Mesendoderm (in vitro differentiated cells): ENCODE data around the gene DGKB.
"Not testable (repeated sequence)": the region's sequence is repeated elsewhere in the genome, so short reads cannot be mapped to it uniquely, and the experiment has no call there.

Experiments used
- DNase-seq: peaks from one replicate; pipeline ENCODE4 v3.0.0; 2013
- H2AK5ac ChIP-seq: 2 replicates; pipeline ENCODE4 v1.6.1; 2013; ENCODE audit warnings: low read length, inconsistent platforms
- H2BK120ac ChIP-seq: 2 replicates; pipeline ENCODE4 v1.6.1; 2013; ENCODE audit warnings: low read depth, mild to moderate bottlenecking, low read length, moderate library complexity, mixed read lengths
- H2BK15ac ChIP-seq: replicated peaks from 2 replicates; pipeline ENCODE4 v1.6.1; 2013; ENCODE audit warnings: low read depth, mild to moderate bottlenecking, moderate library complexity
- H2BK5ac ChIP-seq: 2 replicates; pipeline ENCODE4 v1.6.1; 2013; ENCODE audit warnings: low read length, inconsistent platforms
- H3K18ac ChIP-seq: 2 replicates; pipeline ENCODE4 v1.6.1; 2013; ENCODE audit warnings: mild to moderate bottlenecking, low read length, mixed read lengths
- H3K23ac ChIP-seq: one replicate; pipeline ENCODE4 v1.6.1; 2013; ENCODE audit warnings: low read length
- H3K27ac ChIP-seq: 2 replicates; pipeline ENCODE4 v1.5.1; 2013; ENCODE audit warnings: low read depth, mild to moderate bottlenecking, inconsistent platforms, low read length, moderate library complexity
- H3K27me3 ChIP-seq: 2 replicates; pipeline ENCODE4 v1.6.1; 2013; ENCODE audit warnings: low read length, control low read depth, mild to moderate bottlenecking, inconsistent platforms; ENCODE audit not compliant: insufficient read depth, poor library complexity
- H3K36me3 ChIP-seq: 2 replicates; pipeline ENCODE4 v1.6.1; 2013; ENCODE audit warnings: low read length, inconsistent platforms; ENCODE audit not compliant: control insufficient read depth, insufficient read depth
- H3K4ac ChIP-seq: one replicate; pipeline ENCODE4 v1.6.1; 2013; ENCODE audit warnings: low read depth, mild to moderate bottlenecking, low read length, moderate library complexity
- H3K4me1 ChIP-seq: 2 replicates; pipeline ENCODE4 v1.6.1; 2013; ENCODE audit warnings: low read depth, low read length, inconsistent platforms; ENCODE audit not compliant: control insufficient read depth
- H3K4me2 ChIP-seq: 2 replicates; pipeline ENCODE4 v1.6.1; 2013; ENCODE audit warnings: low read length
- H3K4me3 ChIP-seq: 2 replicates; pipeline ENCODE4 v1.5.1; 2013; ENCODE audit warnings: mild to moderate bottlenecking, low read length
- H3K56ac ChIP-seq: one replicate; pipeline ENCODE4 v1.6.1; 2013; ENCODE audit warnings: low read length
- H3K79me1 ChIP-seq: 2 replicates; pipeline ENCODE4 v1.6.1; 2013; ENCODE audit warnings: low read length, inconsistent platforms
- H3K79me2 ChIP-seq: 2 replicates; pipeline ENCODE4 v1.6.1; 2013; ENCODE audit warnings: mild to moderate bottlenecking, low read length; ENCODE audit not compliant: control insufficient read depth, insufficient read depth
- H3K9ac ChIP-seq: 2 replicates; pipeline ENCODE4 v1.6.1; 2013; ENCODE audit warnings: low read length, inconsistent platforms
- H4K5ac ChIP-seq: one replicate; pipeline ENCODE4 v1.6.1; 2013; ENCODE audit warnings: low read length
- H4K8ac ChIP-seq: one replicate; pipeline ENCODE4 v1.6.1; 2013; ENCODE audit warnings: low read depth, mild to moderate bottlenecking, control low read depth, low read length, moderate library complexity
- WGBS: extraction: QIAGEN DNeasy Blood & Tissue Kit; methylation state at CpG from one replicate; pipeline ENCODE4 v1.1.7; 2013; ENCODE audit warnings: low lambda C conversion rate, missing lambda C conversion rate; ENCODE audit not compliant: insufficient coverage; ENCODE audit errors: extremely low coverage; 5-methylcytosine and 5-hydroxymethylcytosine counted together

The DGKB gene

GRCh38 chr7:14478834-14479510 lies 423.6 kb downstream of the DGKB start:
- no peak overlapping the region for H3K18ac ChIP-seq
- no CpG with 5 or more reads among the region's 2 CpGs for WGBS
- H3K79me1 ChIP-seq, result no peaks in the 10 kb centered on the region
- no peak overlapping the region for H3K4ac ChIP-seq
- H3K23ac ChIP-seq, result no peak overlapping the region
- no peaks in the 10 kb centered on the region for H3K4me1 ChIP-seq
- H3K9ac ChIP-seq, result no peak overlapping the region
- no peak overlapping the region for H2BK5ac ChIP-seq
- no peak overlapping the region for H3K56ac ChIP-seq
- H3K27ac ChIP-seq, result no peak overlapping the region
- H3K79me2 ChIP-seq, result no peaks in the 10 kb centered on the region
- no peak overlapping the region for H3K4me2 ChIP-seq
- no peak overlapping the region for H4K8ac ChIP-seq
- H2BK120ac ChIP-seq, result no peak overlapping the region
- H4K5ac ChIP-seq, result no peak overlapping the region
- H2AK5ac ChIP-seq, result no peak overlapping the region
- H3K36me3 ChIP-seq, result no peaks in the 10 kb centered on the region
- H3K27me3 ChIP-seq, result no peaks in the 10 kb centered on the region
- H3K4me3 ChIP-seq, result no peak overlapping the region
- H2BK15ac ChIP-seq, result no peak overlapping the region
- no peak for DNase-seq

DNA sequence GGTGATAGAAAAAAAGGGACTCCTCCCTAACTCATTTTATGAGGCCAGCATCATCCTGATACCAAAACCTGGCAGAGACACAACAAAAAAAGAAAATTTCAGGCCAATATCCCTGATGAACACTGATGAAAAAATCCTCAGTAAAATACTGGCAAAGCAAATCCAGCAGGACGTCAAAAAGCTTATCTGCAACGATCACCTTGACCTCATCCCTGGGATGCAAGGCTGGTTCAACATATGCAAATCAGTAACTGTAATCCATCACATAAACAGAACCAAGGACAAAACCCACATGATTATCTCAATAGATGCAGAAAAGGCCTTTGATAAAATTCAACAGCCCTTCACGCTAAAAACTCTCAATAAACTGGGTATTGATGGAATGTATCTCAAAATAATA lies 440.8 kb downstream of the DGKB start:
- not testable (repeated sequence) for H4K8ac ChIP-seq, DNase-seq
- no CpG with 5 or more reads among the region's 3 CpGs for WGBS

DNA sequence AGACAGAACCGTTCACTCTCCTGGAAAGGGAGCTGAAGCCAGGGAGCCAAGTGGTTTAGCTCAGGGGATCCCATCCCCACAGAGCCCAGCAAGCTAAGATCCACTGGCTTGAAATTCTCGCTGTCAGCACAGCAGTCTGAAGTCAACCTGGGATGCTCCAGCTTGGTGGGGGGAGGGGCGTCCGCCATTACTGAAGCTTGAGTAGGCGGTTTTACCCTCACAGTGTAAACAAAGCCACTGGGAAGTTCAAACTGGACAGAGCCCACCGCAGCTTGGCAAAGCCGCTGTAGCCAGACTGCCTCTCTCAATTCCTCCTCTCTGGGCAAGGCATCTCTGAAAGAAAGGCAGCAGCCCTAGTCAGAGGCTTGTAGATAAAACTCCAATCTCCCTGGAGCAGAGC lies 443.7 kb downstream of the DGKB start:
- not testable (repeated sequence) for H3K4me2 ChIP-seq, H3K9ac ChIP-seq, DNase-seq, H3K36me3 ChIP-seq, H3K79me1 ChIP-seq, H3K4me3 ChIP-seq, H3K4ac ChIP-seq, H3K18ac ChIP-seq, H4K5ac ChIP-seq, H2BK5ac ChIP-seq, H2BK15ac ChIP-seq, H3K27me3 ChIP-seq, H4K8ac ChIP-seq, H2AK5ac ChIP-seq, H3K4me1 ChIP-seq, H3K23ac ChIP-seq, H3K56ac ChIP-seq, H2BK120ac ChIP-seq, H3K79me2 ChIP-seq, H3K27ac ChIP-seq
- WGBS, result no CpG with 5 or more reads among the region's 7 CpGs

More for the DNA sequence above, 440.8 kb downstream of the DGKB start:
- H3K4ac ChIP-seq, H4K5ac ChIP-seq, H2BK120ac ChIP-seq, H3K18ac ChIP-seq, H3K23ac ChIP-seq, H3K79me1 ChIP-seq, H3K4me3 ChIP-seq, H2AK5ac ChIP-seq, H3K9ac ChIP-seq, H3K36me3 ChIP-seq, H3K56ac ChIP-seq, H3K4me1 ChIP-seq, H2BK15ac ChIP-seq, H2BK5ac ChIP-seq, H3K79me2 ChIP-seq, H3K4me2 ChIP-seq, H3K27me3 ChIP-seq, H3K27ac ChIP-seq: not testable (repeated sequence)

DNA sequence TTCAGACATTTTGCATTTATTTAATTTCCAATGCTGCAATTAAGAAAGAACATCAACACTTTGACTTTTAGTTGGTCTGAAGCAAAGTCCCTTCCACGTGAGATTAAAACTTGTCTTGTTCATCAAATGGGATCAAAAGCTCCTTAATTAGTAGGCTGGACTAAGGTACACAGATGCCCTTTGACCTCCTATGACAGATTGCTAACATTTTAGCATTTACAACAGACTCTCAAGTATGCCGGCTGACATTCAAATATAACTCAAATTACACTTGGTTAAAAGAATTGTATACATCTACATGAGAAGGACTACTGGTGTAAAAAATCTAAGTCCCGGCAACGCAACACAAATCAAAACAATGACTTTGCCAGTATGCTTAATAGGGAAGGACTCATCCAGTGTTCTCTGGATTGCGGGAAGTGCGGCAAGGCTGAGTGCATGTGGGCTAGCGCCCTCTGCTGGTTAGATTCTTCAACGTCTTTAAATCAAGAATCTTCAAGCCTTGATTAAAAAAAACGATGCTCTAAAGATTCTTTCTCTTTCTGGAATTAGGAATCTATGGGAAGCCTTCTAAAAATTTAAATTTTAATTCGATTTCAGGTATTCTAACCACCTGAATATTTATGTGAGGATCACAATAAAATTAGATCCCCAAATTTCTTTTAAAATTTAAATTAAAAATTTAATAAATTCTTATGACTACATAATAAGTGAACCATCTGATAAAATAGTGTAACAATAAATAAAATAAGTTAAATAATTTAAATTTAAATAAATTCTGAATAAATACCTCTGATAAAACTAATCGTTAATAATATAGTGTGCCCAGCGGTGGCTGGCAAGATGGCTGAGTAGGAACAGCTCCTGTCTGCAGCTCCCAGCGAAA lies 444.7 kb downstream of the DGKB start:
- WGBS, result 80% methylated on average over 1 of the region's 13 CpGs
- Histone ChIP-seq H2AK5ac (no peak overlapping the region), H3K9ac (no peak overlapping the region), H3K27ac (no peak overlapping the region), H4K5ac (no peak overlapping the region), H3K36me3 (no peaks in the 10 kb centered on the region), H3K79me1 (no peaks in the 10 kb centered on the region), H3K56ac (no peak overlapping the region), H3K4me2 (no peak overlapping the region), H2BK120ac (no peak overlapping the region), H2BK15ac (no peak overlapping the region), H3K18ac (no peak overlapping the region), H4K8ac (no peak overlapping the region), H3K27me3 (no peaks in the 10 kb centered on the region), H3K79me2 (no peaks in the 10 kb centered on the region), H2BK5ac (no peak overlapping the region), H3K4me3 (no peak overlapping the region), H3K4me1 (no peaks in the 10 kb centered on the region), H3K23ac (no peak overlapping the region), H3K4ac (no peak overlapping the region)
- peak; percentile 78 for DNase-seq

GRCh38 chr7:14449291-14449690 lies 453.3 kb downstream of the DGKB start:
- Histone ChIP-seq H3K27ac (no peak overlapping the region), H4K8ac (no peak overlapping the region), H2AK5ac (no peak overlapping the region), H3K36me3 (no peaks in the 10 kb centered on the region), H3K18ac (no peak overlapping the region), H3K9ac (no peak overlapping the region), H2BK5ac (no peak overlapping the region), H4K5ac (no peak overlapping the region), H3K79me1 (no peaks in the 10 kb centered on the region), H3K56ac (no peak overlapping the region), H3K4me1 (no peaks in the 10 kb centered on the region), H3K27me3 (no peaks in the 10 kb centered on the region), H3K4me2 (no peak overlapping the region), H3K4me3 (no peak overlapping the region), H3K4ac (no peak overlapping the region), H2BK15ac (no peak overlapping the region), H2BK120ac (no peak overlapping the region), H3K23ac (no peak overlapping the region), H3K79me2 (no peaks in the 10 kb centered on the region)
- no peak for DNase-seq
- no CpG with 5 or more reads among the region's 4 CpGs for WGBS
